ENCODE measurements around the gene TRIM28. TPM values are rescaled to one million over a fixed set of nuclear protein-coding genes. Genes with fewer than 3 reads are reported as not detected.

TRIM28 gene
- total RNA-seq: 171 and 383 TPM in 2 replicates

GRCh38 chr19:58543826-58544590, at the start of gene TRIM28:
Gene TRIM28 (plus strand): TSS chr19:58544064. CDS start chr19:58544758, 694 bp downstream.

GRCh38 chr19:58511353-58512208, 32.3 kb upstream of the TRIM28 start, which contains the start of gene SLC27A5:
Gene SLC27A5 (minus strand): TSS chr19:58511992. CDS start chr19:58511955, 37 bp downstream.

GRCh38 chr19:58519355-58520256, 24.3 kb upstream of the TRIM28 start, which contains the start of gene ZBTB45:
Gene ZBTB45 (minus strand): TSS chr19:58519810. CDS start chr19:58517673, 2,137 bp downstream.

GRCh38 chr19:58554494-58555368, 10.9 kb downstream of the TRIM28 start, which contains the start of gene CHMP2A:
Gene CHMP2A (minus strand): TSS chr19:58555105. CDS start chr19:58554212, 893 bp downstream.

GRCh38 chr19:58558066-58558622, 14.3 kb downstream of the TRIM28 start, which contains the start of gene UBE2M:
Gene UBE2M (minus strand): TSS chr19:58558611. CDS start chr19:58558381, 230 bp downstream.

GRCh38 chr19:58572818-58573657, 29.2 kb downstream of the TRIM28 start, which contains the start of gene MZF1:
Gene MZF1 (minus strand): TSS chr19:58573335. CDS start chr19:58571389, 1,946 bp downstream.

Other genes with a start within 250 kb of the TRIM28 start
- 20.6 and 38.2 TPM in 2 replicates for gene ERVK3-1, start 238.7 kb upstream of the TRIM28 start, total RNA-seq
- 2.3 and 2.7 TPM in 2 replicates for gene ZSCAN22, start 217.1 kb upstream of the TRIM28 start, total RNA-seq
- 6.1 and 14.4 TPM in 2 replicates for gene A1BG, start 190.6 kb upstream of the TRIM28 start, total RNA-seq
- gene ZNF497, start 181.3 kb upstream of the TRIM28 start, total RNA-seq: 0.58 and 1.1 TPM in 2 replicates
- gene ZNF837, start 163.0 kb upstream of the TRIM28 start, total RNA-seq: 1.2 and 3.9 TPM in 2 replicates
- gene RPS5, start 156.8 kb upstream of the TRIM28 start, total RNA-seq: 2,110 and 2,179 TPM in 2 replicates
- 0.38 TPM in 1 of 2 replicates, not detected in the other for gene RNF225, start 148.4 kb upstream of the TRIM28 start, total RNA-seq
- gene ZNF584, start 135.4 kb upstream of the TRIM28 start, total RNA-seq: 12.7 and 16.7 TPM in 2 replicates
- gene ZNF132, start 103.9 kb upstream of the TRIM28 start, total RNA-seq: 10.4 and 12.7 TPM in 2 replicates
- 7.3 and 10.0 TPM in 2 replicates for gene ZNF324B, start 92.4 kb upstream of the TRIM28 start, total RNA-seq
- gene ZNF324, start 77.0 kb upstream of the TRIM28 start, total RNA-seq: 11.8 and 16.3 TPM in 2 replicates
- gene ZNF446, start 67.7 kb upstream of the TRIM28 start, total RNA-seq: 5.4 and 5.9 TPM in 2 replicates
- gene SLC27A5, start 32.1 kb upstream of the TRIM28 start, total RNA-seq: 2.8 and 2.9 TPM in 2 replicates
- 3.4 and 5.6 TPM in 2 replicates for gene ZBTB45, start 24.3 kb upstream of the TRIM28 start, total RNA-seq
- 98.7 and 136 TPM in 2 replicates for gene CHMP2A, start 11.0 kb downstream of the TRIM28 start, total RNA-seq
- 51.0 and 87.0 TPM in 2 replicates for gene UBE2M, start 14.5 kb downstream of the TRIM28 start, total RNA-seq
- 10.9 and 20.9 TPM in 2 replicates for gene MZF1, start 29.3 kb downstream of the TRIM28 start, total RNA-seq